Measurements from ENCODE around the gene OSBPL7. TPM values are rescaled to one million over a fixed set of nuclear protein-coding genes. Genes with fewer than 3 reads are reported as not detected.

OSBPL7 gene
- polyA plus RNA-seq, 3 donors, result 1.6 to 17.3 (median 1.6) TPM

DNA sequence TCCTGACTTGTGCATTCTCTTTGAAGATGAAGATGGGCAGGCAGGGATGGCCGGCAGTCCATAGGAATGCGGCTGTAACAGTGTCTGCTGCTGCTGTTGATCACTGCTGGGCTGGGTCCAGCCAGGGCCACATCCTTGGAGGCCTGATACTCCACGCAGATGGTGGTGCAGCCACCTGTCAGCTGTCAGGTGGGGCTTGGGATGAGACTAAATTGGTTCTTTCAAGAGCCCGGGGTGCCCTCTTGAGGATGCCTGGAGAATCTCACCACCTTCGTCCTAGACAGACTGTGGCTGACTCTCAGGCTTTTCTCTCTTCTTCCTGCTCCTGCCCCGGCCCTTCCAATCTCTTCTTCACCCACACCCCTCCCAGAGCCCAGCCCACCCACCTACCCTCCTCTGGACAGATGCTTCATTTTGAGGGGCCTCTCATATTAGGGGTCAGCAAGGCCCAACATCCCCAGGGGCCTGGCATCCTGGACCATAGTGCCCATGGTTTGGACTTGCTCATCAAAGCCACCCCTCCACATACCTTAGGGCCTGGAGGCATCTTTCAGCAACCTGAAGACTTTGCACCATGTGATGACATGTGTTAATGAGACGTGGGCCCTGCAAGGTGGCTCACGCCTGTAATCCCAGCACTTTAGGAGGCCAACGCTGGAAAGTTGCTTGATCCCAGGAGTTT, 19.1 kb downstream of the OSBPL7 start:
- Histone ChIP-seq H3K4me2 (replicated peaks; ENCODE audit: extremely low read depth, low read length, poor library complexity, severe bottlenecking) (no peak overlapping the region), H3K4me1 (ENCODE audit: control insufficient read depth in 1 of 2, insufficient read depth in 2 of 2, low read length in 2 of 2) (no peaks in the 10 kb centered on the region), H4K20me1 (ENCODE audit: insufficient read depth, low read length) (no peaks in the 10 kb centered on the region), H3K36me3 (replicated peaks in 1 of 2; ENCODE audit: control insufficient read depth in 1 of 2, insufficient read depth in 2 of 2, low read length in 2 of 2) (peaks cover 5 to 8% of the 10 kb centered on the region in 2 donors), H3K79me2 (ENCODE audit: insufficient read depth, low read length) (no peaks in the 10 kb centered on the region), H3K27me3 (ENCODE audit: control insufficient read depth in 2 of 2, insufficient read depth in 2 of 2, low read length in 2 of 2) (no peaks in the 10 kb centered on the region), H3K9ac (ENCODE audit: insufficient read depth, low read length, poor library complexity, severe bottlenecking) (no peak overlapping the region), H3K4me3 (replicated peaks in 1 of 3; ENCODE audit: low read depth in 2 of 3, low read length in 3 of 3) (no peak overlapping the region), H2AFZ (ENCODE audit: insufficient read depth, low read depth, low read length, poor library complexity, severe bottlenecking) (no peak overlapping the region), H3K9me3 (replicated peaks in 1 of 2; ENCODE audit: control insufficient read depth in 1 of 2, insufficient read depth in 1 of 2, low read length in 2 of 2) (no peaks in the 10 kb centered on the region), H3K27ac (ENCODE audit: low read depth in 1 of 2, low read length in 2 of 2) (no peak overlapping the region)
- intact Hi-C loops (cut with micrococcal nuclease), result no loop called here
- TF ChIP-seq, protein P1, sequence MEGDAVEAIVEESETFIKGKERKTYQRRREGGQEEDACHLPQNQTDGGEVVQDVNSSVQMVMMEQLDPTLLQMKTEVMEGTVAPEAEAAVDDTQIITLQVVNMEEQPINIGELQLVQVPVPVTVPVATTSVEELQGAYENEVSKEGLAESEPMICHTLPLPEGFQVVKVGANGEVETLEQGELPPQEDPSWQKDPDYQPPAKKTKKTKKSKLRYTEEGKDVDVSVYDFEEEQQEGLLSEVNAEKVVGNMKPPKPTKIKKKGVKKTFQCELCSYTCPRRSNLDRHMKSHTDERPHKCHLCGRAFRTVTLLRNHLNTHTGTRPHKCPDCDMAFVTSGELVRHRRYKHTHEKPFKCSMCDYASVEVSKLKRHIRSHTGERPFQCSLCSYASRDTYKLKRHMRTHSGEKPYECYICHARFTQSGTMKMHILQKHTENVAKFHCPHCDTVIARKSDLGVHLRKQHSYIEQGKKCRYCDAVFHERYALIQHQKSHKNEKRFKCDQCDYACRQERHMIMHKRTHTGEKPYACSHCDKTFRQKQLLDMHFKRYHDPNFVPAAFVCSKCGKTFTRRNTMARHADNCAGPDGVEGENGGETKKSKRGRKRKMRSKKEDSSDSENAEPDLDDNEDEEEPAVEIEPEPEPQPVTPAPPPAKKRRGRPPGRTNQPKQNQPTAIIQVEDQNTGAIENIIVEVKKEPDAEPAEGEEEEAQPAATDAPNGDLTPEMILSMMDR (IDR thresholded peaks at IDR 0.05), result peak; percentile 70
- H3K4me1 Mint-ChIP-seq, result no peaks in the 10 kb centered on the region
- peaks cover 10 to 11% of the 10 kb centered on the region in 2 donors for H3K36me3 Mint-ChIP-seq
- no peak overlapping the region for H3K4me3 Mint-ChIP-seq
- H3K27me3 Mint-ChIP-seq (ENCODE audit: low read depth in 3 of 3), result peaks cover 8 to 14% (median 10%) of the 10 kb centered on the region in 3 donors
- peaks cover 0 to 2% (median 0%) of the 10 kb centered on the region in 7 donors for H3K9me3 Mint-ChIP-seq
- WGBS (ENCODE audit: insufficient coverage), result 29% methylated on average over 6 of the region's 9 CpGs
- H3K27ac Mint-ChIP-seq, result no peak overlapping the region
- peak in 2 of 3 donors; percentile 6 to 8 for DNase-seq

DNA sequence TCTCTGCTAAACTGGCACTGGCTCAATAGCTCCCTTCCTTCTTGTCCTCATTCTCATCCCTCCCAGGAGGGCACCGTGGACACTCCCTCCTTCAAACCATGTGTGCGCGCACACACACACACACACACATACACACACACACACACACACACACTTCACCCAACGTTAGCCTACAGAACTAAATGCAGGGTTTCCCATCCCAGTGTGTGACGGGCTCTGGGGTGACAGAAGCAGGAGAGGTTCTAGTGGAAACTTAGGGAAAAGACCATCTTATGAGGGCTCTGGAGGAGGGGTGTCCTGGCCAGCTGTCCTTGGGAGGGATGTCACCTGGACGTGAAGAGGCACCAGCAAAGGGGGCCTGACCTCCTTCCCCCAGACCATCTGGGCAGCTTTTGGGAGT, 19.7 kb downstream of the OSBPL7 start:
- H3K4me3 ChIP-seq (replicated peaks in 1 of 3; ENCODE audit: low read depth in 2 of 3, low read length in 3 of 3), result no peak overlapping the region
- Mint-ChIP-seq H3K27me3 (ENCODE audit: low read depth in 3 of 3) (peaks cover 8 to 14% (median 10%) of the 10 kb centered on the region in 3 donors), H3K4me3 (no peak overlapping the region), H3K36me3 (peaks cover 4 to 5% of the 10 kb centered on the region in 2 donors), H3K9me3 (peaks cover 0 to 2% (median 0%) of the 10 kb centered on the region in 7 donors), H3K27ac (peak overlapping the region in 1 of 7 donors; percentile 28), H3K4me1 (no peaks in the 10 kb centered on the region)
- H3K27me3 ChIP-seq (ENCODE audit: control insufficient read depth in 2 of 2, insufficient read depth in 2 of 2, low read length in 2 of 2), result no peaks in the 10 kb centered on the region
- TF ChIP-seq, protein P1 (IDR thresholded peaks at IDR 0.05), result no peak
- no peak for DNase-seq
- no peak overlapping the region for H3K4me2 ChIP-seq (replicated peaks; ENCODE audit: extremely low read depth, low read length, poor library complexity, severe bottlenecking)
- no peak overlapping the region for H2AFZ ChIP-seq (ENCODE audit: insufficient read depth, low read depth, low read length, poor library complexity, severe bottlenecking)
- 78% methylated on average over 1 of the region's 6 CpGs for WGBS (ENCODE audit: insufficient coverage)
- intact Hi-C loops (cut with micrococcal nuclease), result no loop called here
- H3K36me3 ChIP-seq (replicated peaks in 1 of 2; ENCODE audit: control insufficient read depth in 1 of 2, insufficient read depth in 2 of 2, low read length in 2 of 2), result peaks cover 0 to 3% of the 10 kb centered on the region in 2 donors
- no peaks in the 10 kb centered on the region for H3K4me1 ChIP-seq (ENCODE audit: control insufficient read depth in 1 of 2, insufficient read depth in 2 of 2, low read length in 2 of 2)
- H3K79me2 ChIP-seq (ENCODE audit: insufficient read depth, low read length), result no peaks in the 10 kb centered on the region
- no peak overlapping the region for H3K9ac ChIP-seq (ENCODE audit: insufficient read depth, low read length, poor library complexity, severe bottlenecking)
- no peak overlapping the region for H3K27ac ChIP-seq (ENCODE audit: low read depth in 1 of 2, low read length in 2 of 2)
- no peaks in the 10 kb centered on the region for H3K9me3 ChIP-seq (replicated peaks in 1 of 2; ENCODE audit: control insufficient read depth in 1 of 2, insufficient read depth in 1 of 2, low read length in 2 of 2)
- H4K20me1 ChIP-seq (ENCODE audit: insufficient read depth, low read length), result no peaks in the 10 kb centered on the region
